Stimulated activated CD8-positive, alpha-beta memory T cell treated with anti-CD3 and anti-CD28 coated beads, Interleukin-15, amount 100 ng/mL, for 1 hour (primary cell): ENCODE results near the gene CASKIN2.
"Not testable (repeated sequence)": the region's sequence is repeated elsewhere in the genome, so short reads cannot be mapped to it uniquely, and the experiment has no call there.

Experiments used
- DNase-seq: peaks from one replicate; pipeline ENCODE4 v3.0.0-alpha.2; 2020; ENCODE audit warnings: low read depth

CASKIN2 gene

DNA sequence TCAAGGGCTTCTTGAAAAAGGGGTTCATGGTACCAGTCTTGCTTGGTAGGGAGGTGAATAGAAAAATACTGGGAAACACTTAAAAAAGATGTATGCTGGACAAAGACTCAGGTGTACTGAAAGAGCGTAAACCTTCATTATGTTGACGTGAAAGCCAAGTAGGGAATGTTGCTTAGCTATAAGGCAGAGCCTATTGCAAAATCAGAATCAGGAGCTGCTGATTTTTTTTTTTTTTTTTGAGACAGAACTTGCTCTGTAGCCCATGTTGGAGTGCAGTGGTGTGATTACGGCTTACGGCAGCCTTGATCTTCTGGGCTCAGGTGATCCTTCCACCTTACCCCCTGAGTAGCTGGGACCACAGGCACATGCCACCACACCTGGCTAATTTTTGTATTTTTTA is 55.0 kb downstream of the CASKIN2 start:
- DNase-seq: no peak

DNA sequence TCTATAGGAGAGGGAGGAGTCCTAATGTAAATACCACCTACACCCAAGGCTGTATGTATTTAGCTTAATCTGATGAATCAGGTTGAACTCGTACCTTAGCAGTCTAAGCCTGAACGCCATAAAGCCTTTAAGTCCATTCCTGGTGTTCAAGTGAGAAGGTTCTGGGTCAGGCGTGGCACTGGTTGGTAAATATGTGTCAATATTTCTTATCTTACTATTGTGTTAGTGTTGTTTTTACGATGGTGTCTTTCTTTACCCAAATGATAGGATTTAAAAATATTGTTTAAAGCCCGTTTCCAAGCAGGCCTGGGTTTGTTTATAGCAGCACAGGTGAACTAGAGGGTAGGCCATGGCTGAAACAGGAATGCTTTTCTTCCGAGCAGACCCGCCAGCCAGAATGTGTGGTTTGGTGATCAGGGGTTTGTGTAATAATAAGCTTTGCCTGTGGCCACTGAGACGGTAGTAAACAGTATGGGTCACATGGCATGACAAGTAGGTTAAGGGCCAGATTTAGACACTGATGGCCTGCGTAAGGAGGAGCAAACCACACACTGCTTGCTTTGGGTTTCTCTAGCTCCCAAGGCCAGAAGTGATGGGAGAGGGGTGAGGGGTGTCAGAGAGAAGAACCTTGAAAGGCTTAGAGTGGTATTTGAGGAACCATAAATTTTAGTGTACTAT is 55.6 kb downstream of the CASKIN2 start:
- no peak for DNase-seq

DNA sequence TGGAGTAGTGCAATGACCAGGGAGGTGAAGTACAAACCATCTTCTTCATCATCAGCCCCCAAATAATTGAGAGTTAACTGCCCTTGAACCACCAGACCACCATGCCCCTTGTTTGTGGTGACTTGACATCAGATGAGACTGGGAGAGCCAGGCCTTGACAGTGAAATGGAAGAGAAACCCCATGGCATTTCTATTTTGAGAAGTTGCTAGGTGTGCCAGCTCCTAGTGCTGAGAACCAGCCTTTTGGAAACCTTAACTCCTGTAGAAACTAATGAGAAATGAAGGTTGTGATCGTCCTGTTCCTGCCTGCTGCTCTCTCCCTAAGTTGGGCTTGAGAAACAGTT is 56.1 kb downstream of the CASKIN2 start:
- no peak for DNase-seq

DNA sequence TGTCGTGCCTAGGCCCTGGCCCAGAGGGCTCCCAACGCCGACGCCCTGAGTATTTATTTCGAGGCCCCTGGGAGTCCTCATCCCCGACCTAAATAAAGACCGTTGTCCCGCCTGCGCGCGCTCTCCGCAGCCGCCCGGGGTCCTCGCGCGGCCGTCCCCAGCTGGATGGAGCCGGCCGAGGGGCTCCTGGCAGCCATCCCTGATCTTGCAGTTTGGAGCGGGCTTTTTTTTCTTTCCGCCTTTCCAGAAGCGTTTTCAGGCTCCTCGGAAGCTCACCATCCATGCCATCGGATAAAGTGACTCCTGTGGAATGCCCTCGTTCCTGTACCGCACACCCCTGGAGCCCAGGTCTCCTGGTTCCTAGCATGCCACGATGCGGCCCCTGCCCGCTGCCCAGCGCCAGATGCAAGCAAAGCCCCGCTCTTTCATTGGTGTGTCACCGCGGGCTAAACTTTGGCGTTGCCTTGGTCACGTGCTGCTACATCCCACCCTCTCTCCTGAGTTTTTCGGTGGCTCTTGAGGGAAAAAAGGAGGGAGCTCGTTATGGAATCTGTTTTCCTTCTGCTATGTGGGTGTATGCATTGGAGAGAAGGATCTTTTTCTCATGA is 58.2 kb downstream of the CASKIN2 start:
- DNase-seq: no peak

DNA sequence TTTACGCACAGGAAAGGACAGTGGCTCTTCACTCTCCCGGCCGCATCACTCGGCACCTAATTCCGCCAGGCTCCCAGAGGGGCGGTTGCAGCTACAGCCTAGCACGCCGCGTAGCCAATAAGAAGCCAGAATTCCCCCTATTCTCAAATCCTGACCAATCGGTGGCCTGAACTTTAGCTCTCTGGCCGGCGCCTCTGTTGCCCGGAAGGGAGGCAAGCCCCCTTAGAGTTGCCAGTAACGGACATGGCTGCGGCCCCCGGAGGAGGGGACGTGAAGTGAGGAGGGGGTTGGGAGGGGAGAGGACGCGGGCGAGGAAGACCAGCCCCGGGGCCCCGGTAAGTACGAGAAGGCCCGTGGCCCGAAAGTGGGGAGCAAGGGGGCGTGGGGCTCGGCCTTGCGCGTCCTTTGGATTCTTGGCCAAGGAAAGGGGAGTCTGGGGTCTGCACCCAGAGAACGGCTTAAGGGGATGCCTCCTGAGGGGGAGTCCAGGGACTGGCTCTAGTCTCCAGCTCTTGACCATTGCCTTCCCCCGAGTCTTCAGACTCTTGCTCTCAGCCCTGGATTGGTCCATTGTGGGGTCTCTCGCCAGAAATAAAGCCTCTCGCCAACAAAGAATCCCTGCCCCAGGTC is 58.8 kb downstream of the CASKIN2 start, which contains the start of gene TMEM94:
TMEM94 (plus strand) TSS at position 219 of the 630 bp plus-strand sequence. CDS start 15,271 bp downstream, outside the sequence.
- DNase-seq: peak; percentile 78

DNA sequence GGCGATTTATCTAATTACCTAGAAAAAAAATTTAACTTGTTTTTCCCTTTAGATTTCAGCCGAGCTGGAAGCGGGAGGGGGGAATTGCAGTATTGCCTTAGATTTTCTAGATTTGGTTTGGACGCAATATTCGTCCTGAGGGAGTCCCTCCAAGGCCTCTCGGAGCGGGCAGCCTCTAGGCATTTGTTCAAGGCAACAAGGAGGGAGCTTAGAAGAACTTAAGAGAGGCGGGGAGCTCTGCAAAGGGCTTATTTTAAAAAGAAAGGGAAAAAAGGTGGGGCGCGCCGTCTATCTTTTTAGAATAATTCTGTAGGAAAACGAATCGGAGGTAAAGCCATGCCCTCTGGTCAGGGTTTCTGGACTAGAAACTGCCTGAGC is 59.3 kb downstream of the CASKIN2 start:
- DNase-seq: no peak

DNA sequence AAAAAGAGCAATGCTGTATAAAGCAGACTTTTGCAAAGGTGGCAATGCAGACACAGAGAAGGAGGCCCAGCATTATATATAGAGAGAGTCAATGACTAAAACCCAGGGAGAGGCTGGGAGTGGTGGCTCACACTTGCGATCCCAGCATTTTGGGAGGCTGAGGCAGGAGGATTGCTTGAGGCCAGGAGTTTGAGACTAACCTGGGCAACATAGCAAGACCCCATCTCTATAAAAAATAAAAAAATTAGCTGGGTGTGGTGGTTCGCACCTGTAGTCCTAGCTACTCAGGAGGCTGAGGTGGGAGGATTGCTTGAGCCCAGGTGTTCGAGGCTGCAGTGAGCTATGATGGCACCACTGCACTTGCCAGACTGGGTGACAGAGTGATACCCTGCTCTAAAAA is 60.7 kb downstream of the CASKIN2 start:
- DNase-seq: not testable (repeated sequence)

DNA sequence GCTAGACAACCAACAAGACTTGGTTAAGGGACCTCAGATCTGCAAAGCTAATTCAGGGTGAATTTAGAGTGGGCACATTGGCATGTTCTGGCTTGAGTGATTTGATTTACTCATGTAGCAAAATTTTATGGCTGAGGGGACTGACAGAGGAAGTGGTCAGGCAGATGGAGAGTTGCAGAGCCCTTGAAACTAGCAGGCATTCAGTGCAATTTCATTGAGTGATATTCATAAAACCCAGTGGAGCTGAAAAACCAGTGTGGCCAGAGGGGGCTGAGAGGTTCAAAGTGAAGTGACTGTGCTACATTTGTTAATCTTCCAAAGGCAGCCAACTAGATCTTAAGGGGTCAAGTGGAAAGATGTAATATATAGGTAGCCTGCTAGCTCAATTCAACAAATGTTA is 61.1 kb downstream of the CASKIN2 start:
- DNase-seq: no peak

DNA sequence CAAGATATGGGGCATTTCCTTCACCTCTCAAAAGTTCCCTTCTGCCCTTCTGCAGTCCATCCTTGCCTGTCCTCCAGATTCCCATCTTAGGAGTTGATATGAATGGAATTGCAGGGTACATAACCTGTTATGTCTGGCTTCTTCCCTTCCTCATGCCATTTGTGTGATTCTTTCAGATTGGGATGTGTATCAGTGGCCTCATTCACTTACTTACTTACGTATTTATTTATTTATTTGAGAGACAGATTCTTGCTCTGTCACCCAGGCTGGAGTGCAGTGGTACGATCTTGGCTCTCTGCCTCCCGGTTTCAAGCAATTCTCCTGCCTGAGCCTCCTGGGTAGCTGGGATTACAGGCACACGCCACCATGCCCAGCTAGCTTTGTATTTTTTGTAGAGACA is 65.1 kb downstream of the CASKIN2 start:
- no peak for DNase-seq
